ENCODE results near the gene KCNQ1OT1.

KCNQ1OT1 gene

GRCh38 chr11:2580571-2581001 lies 119.2 kb downstream of the KCNQ1OT1 start:
- intact Hi-C loops (cut with DNase I; ENCODE audit: low total_unique reads), result no loop called here
- H3K36me3 ChIP-seq, result no peaks in the 10 kb centered on the region
- no peak for TF ChIP-seq CTCF (IDR thresholded peaks at IDR 0.05)
- DNase-seq, result peak; percentile 17 to 59
- H3K4me1 ChIP-seq, result peaks cover 0 to 6% (median 0%) of the 10 kb centered on the region in 4 donors
- no peaks in the 10 kb centered on the region for H3K9me3 ChIP-seq
- no peaks in the 10 kb centered on the region for H3K27me3 ChIP-seq
- H3K4me3 ChIP-seq, result no peak overlapping the region
- H3K27ac ChIP-seq, result no peak overlapping the region

GRCh38 chr11:2580061-2580421 lies 119.8 kb downstream of the KCNQ1OT1 start:
- no peak overlapping the region for H3K27ac ChIP-seq
- DNase-seq, result peak in 1 of 2 donors; percentile 35
- no peaks in the 10 kb centered on the region for H3K36me3 ChIP-seq
- no peaks in the 10 kb centered on the region for H3K27me3 ChIP-seq
- intact Hi-C loops (cut with DNase I; ENCODE audit: low total_unique reads), result no loop called here
- H3K9me3 ChIP-seq, result no peaks in the 10 kb centered on the region
- H3K4me1 ChIP-seq, result peaks cover 0 to 6% (median 0%) of the 10 kb centered on the region in 4 donors
- no peak overlapping the region for H3K4me3 ChIP-seq
- no peak for TF ChIP-seq CTCF (IDR thresholded peaks at IDR 0.05)

- no peak overlapping the region for H3K4me3 ChIP-seq
- DNase-seq, result peak; percentile 18 to 58
- no peak overlapping the region for H3K27ac ChIP-seq
- H3K9me3 ChIP-seq, result no peaks in the 10 kb centered on the region
- H3K36me3 ChIP-seq, result no peaks in the 10 kb centered on the region
- peaks cover 0 to 6% (median 0%) of the 10 kb centered on the region in 4 donors for H3K4me1 ChIP-seq
- TF ChIP-seq CTCF (IDR thresholded peaks at IDR 0.05), result no peak
- no peaks in the 10 kb centered on the region for H3K27me3 ChIP-seq
- intact Hi-C loops (cut with DNase I; ENCODE audit: low total_unique reads), result no loop called here
Measured at GRCh38 chr11:2579315-2580060, 120.3 kb downstream of the KCNQ1OT1 start.

GRCh38 chr11:2578929-2579270 lies 120.9 kb downstream of the KCNQ1OT1 start:
- Histone ChIP-seq H3K36me3 (no peaks in the 10 kb centered on the region), H3K27me3 (no peaks in the 10 kb centered on the region), H3K4me1 (peaks cover 0 to 6% (median 0%) of the 10 kb centered on the region in 4 donors), H3K9me3 (no peaks in the 10 kb centered on the region), H3K4me3 (no peak overlapping the region), H3K27ac (no peak overlapping the region)
- intact Hi-C loops (cut with DNase I; ENCODE audit: low total_unique reads), result no loop called here
- DNase-seq, result peak in 1 of 2 donors; percentile 35
- TF ChIP-seq CTCF (IDR thresholded peaks at IDR 0.05), result no peak

GRCh38 chr11:2577991-2578928 lies 121.5 kb downstream of the KCNQ1OT1 start:
- no peak for TF ChIP-seq CTCF (IDR thresholded peaks at IDR 0.05)
- no peak overlapping the region for H3K27ac ChIP-seq
- no peaks in the 10 kb centered on the region for H3K36me3 ChIP-seq
- H3K4me3 ChIP-seq, result no peak overlapping the region
- H3K4me1 ChIP-seq, result peaks cover 0 to 6% (median 0%) of the 10 kb centered on the region in 4 donors
- no peaks in the 10 kb centered on the region for H3K27me3 ChIP-seq
- intact Hi-C loops (cut with DNase I; ENCODE audit: low total_unique reads), result no loop called here
- DNase-seq, result peak; percentile 18 to 59
- no peaks in the 10 kb centered on the region for H3K9me3 ChIP-seq
